Stimulated activated CD8-positive, alpha-beta memory T cell treated with anti-CD3 and anti-CD28 coated beads, Interleukin-15, amount 100 ng/mL, for 1 hour (primary cell): Measurements from ENCODE around the gene CTNND2.

Source experiments
- DNase-seq: peaks from one replicate; pipeline ENCODE4 v3.0.0-alpha.2; 2020; ENCODE audit warnings: low read depth

Gene CTNND2

DNA sequence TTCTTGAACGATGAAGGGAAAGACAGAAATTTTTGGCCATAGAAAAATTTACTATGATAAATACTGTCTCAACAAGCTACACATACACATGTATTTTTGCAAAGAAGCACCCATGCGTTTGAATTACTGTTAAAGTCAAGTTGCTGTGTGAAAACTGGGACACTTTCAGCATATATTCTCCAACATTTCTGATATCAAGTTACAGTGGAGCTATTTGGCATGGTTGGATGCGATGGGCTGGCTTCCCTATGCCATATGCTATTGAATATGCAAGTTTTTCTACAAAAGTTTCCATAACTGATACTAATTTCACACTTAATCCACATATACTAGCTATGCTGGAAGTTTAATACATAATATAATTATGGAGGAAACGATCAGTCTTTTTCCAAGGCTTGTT, 381.4 kb downstream of the CTNND2 start:
- no peak for DNase-seq

DNA sequence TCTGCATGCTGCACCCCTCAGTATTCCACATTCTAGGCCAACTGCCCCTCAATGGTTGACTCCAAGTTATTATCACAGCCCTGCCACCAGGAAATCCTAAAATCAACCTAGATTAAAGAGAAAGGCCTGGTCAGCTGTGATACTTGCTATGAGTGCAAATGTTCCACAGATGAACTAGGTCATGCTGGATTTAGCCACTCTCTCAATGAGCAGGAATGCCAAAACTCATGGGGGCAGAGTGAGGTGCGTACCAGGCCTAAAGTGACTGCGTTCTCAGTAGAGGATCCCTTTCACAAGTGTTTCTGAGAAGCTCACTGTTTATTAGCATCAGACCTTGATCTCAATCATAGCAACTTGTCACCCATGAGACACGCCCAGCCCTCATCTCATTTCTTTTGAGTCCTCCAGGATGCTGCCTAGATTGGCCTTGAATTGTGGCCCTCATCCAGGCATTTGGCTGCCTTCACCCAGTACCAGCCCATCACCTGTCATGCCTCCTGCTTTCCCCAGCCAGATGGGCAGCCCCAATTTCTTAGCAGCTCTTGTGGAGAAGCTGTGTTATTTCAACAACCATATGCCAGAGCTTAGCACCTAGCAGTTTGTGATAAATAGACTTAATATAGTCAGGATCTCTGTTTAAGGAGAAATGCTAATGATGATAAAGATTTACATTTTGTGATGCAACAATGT, 383.9 kb downstream of the CTNND2 start:
- DNase-seq = no peak

- DNase-seq = no peak
These were observed 385.0 kb downstream of the CTNND2 start for GRCh38 chr5:11519236-11519635.

DNA sequence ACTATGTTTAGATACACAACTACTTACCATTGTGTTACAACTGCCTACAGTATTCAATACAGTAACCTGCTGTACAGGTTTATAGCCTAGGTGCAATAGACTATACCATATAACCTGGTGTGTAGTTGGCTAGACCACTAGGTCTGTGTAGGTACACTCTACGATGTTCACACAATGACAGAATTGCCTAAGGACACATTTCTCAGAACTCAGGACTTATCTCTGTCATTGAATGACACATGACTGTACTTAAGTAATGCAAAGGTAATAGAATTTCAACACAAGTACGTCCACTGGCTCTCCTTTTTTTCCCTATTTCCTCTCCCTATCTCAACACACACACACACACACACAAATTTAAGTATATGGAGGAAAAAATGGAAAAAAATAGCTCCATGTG, 385.6 kb downstream of the CTNND2 start:
- DNase-seq = no peak

DNA sequence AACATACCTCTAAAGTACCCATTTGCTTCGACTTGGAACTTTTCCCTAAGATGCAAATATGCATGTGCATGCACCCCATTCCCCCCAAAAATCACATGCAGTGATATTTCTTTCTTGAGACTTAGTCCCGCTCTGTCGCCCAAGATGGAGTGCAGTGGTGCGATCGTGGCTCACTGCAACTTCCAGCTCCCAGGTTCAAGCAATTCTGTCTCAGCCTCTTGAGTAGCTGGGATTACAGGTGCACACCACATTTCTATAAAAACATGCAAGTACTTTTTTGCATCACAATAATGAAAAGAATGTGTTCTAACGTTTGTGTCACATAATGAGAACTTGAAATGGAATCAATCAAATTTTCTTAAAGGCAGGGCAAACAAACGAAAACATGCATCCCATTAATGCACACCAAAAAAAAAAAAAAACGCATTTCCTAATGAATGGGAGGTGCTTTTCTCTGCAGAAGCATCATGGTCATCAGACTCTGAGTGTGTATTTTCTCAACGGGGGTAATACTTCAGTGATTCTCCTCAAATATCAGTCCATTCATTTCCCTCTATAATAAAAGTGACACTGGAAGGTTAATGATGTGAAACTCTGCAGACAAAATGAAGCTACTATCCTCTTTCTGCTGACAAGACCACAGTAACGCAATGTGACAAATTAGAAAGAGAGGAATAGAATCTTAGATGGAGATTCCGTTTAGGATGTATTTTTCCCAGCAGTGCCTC, 389.4 kb downstream of the CTNND2 start:
- DNase-seq = no peak

DNA sequence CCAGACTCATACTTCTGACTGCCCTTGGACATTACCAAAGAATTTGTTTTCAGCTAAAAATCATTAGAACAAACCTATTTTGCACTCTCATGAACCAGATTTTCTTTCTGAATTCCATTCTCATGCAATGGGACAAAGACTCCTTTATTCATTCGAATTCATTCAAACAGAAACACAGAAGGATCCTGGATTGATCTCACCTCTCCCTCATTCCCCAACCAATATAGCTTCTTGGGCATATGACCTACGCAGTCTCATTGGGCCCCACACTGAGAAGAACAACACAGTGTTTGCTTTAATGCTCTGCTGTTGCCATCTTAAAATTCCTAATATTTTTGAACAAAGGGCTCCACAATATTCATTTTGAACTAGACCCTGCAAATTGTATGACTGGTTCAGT, 392.4 kb downstream of the CTNND2 start:
- DNase-seq = no peak

DNA sequence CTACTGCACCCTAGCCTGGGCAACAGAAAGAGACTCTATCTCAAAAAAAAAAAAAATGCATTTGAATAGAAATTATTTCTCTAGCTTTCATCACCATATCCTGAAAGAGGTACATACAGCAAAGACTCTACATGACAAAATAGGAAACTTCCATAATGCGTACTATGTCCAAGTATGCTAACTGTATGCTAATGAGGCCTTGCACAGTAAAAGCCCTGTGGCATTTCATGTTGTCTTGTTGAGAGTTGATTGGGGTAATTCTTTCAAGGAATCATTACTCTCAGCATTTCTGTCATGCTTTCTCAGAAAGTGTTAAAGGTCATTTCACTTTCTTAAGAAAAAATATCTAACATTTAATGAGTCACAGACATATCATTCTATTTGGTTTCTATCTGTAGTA, 393.4 kb downstream of the CTNND2 start:
- no peak for DNase-seq

DNA sequence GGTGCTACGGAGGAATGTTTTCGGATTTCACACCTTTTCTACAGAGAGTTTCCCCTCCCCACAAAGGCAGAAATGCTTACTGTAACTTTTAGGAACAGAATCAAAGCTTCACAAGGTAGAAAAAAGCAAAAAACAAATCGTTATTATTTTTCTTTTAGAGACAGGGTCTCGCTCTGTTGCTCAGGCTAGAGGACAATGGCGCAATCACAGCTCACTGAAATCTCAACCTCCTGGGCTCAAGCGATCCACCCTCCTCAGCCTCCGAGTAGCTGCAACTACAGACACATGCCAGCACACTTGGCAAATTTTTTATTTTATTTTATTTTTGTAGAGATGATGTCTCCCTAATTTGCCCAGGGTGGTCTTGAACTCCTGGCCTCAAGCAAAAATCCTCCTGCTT, 394.5 kb downstream of the CTNND2 start:
- no peak for DNase-seq

- DNase-seq = no peak
These were observed 396.9 kb downstream of the CTNND2 start for GRCh38 chr5:11507156-11507910.

DNA sequence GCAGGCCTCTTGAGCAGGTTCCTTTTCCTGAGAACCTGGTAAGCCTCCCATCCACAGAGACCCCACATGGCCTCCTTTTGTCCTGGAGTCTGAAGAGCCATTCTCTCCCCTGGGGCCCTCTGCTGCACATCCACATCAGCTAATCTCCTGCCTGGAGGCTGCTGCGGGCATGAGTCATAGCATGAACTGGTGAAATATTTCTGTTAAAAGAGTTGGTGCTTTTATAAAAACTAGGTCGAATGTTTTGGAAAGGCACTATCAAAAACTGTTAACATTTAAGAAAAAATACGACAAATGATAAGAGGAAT, 399.4 kb downstream of the CTNND2 start:
- DNase-seq = no peak

DNA sequence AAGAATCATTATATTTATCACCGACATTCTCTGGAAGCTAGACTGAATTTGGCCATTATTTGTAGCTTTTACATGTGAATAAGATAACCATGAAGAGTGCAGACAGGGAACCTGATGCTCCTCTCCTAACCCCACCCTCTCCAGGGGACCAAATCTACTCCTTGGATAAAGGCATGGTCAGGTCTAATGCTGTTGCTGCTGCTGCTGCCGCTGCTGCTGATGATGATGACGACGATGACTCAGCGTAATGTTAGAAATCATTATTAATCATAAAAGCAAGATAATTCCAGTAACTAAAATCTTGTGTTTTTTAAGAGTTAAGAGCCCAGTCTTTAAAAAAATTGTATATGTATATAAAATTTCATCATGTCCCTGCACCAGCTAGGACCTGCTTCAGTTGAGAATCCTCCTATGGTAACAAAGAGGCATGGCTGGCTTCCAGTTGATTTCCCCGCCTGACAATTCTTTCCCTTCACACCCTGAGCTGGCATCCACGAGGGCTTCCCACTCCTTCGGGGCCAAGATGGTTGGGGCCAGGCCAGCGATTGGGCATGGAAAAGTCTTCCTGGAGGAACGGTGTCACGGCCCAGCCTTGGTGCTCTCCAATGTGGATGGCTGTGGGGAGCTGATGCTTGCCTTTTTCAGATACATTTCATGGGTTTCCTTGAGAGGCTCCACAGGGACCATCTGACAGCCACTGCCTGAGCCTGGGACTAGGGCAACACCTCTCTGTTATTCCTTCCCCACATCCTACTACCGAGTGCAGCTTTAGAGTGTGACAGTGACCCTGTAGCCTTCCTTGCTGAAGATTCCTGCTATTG, 400.0 kb downstream of the CTNND2 start:
- no peak for DNase-seq

GRCh38 chr5:11502783-11503182, 401.5 kb downstream of the CTNND2 start:
- DNase-seq = no peak

DNA sequence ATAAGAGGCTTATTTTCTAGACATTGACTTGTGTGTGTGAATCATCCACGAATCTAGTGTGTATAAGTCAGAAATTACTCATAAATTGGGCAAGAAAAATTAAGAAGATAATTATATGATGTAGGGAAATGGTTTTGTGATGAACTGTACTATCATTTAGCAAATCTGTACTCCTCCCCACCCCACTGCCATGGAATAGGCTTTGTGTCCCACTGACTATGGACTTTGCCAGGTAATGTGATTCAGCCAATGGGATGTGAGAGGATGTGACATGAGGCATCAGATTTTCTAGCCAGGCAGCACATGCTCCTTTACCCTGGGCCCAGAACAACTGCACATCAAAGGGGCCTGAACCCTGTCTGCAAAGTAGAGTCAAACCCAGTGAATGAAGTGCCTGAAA, 406.6 kb downstream of the CTNND2 start:
- DNase-seq = no peak

- DNase-seq = no peak
These were observed 408.0 kb downstream of the CTNND2 start for GRCh38 chr5:11496137-11496719.

DNA sequence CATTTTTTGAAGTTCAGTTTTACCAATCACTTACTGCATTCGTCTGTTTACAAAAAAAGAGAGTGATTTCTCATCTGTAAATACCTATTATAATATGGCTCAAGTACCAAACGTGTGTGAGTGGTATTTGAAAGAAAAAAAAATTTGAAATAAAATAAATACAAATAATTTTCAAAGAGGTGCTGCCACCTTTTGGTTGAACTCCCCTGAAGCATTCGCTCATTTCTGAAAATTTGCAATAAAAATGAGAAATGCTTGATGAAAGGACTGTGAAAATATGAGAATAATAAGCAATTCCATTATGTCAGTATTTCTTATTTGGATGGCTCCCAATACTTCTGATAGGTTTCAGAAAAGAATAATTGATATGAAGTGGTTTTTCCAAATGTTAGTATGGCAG, 409.9 kb downstream of the CTNND2 start:
- DNase-seq = no peak

DNA sequence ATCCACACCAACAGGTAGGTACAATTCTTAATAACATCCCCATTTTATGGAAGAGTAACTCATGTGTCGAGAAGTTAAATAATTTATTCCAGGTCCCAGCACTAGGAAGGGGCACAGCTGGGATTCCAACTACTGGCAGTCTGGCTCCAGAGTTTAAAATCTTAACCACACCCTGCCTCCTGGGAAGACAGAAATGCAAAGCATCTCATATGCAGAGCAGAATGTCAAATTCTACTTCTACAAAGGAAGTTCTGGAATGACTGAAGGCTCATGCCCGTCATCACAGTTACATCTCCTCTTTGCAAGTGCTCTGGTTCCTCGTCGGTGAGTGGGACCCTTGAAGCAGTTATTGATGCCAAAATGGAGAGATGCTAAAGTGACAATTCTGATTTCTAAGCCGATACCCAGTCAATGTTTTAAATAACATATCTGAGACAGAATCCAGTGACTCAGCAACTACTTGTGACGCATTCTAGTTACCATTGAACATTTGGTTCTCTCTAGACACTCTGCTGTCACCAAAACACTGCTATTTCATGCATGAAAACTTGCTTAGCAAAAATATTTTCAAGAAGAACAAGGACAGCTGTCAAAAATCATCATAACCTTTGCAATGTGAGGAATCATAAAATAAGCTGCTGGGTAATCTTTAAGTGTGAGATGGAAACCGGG, 412.7 kb downstream of the CTNND2 start:
- DNase-seq = no peak

- no peak for DNase-seq
These were observed 420.6 kb downstream of the CTNND2 start for GRCh38 chr5:11483630-11484029.

- DNase-seq = no peak
These were observed 422.2 kb downstream of the CTNND2 start for GRCh38 chr5:11482011-11482410.

DNA sequence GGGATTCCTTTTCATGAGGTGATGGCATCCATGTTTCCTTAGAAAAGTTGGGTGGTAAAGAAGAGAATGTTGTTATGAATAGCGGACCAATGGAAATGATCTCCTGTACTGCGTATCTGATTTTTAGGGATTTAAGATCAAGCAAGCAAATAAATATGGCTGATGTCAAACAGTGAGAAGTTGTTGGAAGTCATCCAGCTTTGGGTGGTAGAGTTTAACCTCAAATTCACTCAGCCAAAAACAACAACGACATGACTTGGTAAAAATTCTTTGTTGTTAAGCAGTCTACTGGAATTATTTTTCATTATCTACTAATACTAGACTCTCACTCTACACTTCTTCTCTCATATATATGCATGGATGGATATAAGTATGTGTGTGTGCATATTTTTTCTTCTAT, 426.5 kb downstream of the CTNND2 start:
- DNase-seq = no peak

GRCh38 chr5:11476866-11477265, 427.4 kb downstream of the CTNND2 start:
- no peak for DNase-seq

- no peak for DNase-seq
These were observed 435.8 kb downstream of the CTNND2 start for GRCh38 chr5:11468334-11469039.
